T-helper 2 cell (primary cell): ENCODE measurements around the gene XIST.
"Not testable (repeated sequence)": the region's sequence is repeated elsewhere in the genome, so short reads cannot be mapped to it uniquely, and the experiment has no call there.

ENCODE experiments used
- DNase-seq, 5 experiments: peaks; one replicate each; pipeline versions ENCODE4 v3.0.0 to v3.0.0-alpha.2; 2012 to 2022

Gene XIST

GRCh38 chrX:73838123-73838522, 14.4 kb downstream of the XIST start:
- DNase-seq = no peak

GRCh38 chrX:73836956-73837477, 15.5 kb downstream of the XIST start:
- no peak for DNase-seq

- DNase-seq = no peak
These were observed 18.3 kb downstream of the XIST start for GRCh38 chrX:73834219-73834618.

GRCh38 chrX:73832319-73832718, 20.2 kb downstream of the XIST start:
- DNase-seq = no peak

GRCh38 chrX:73831500-73831899, 21.0 kb downstream of the XIST start:
- DNase-seq = no peak

GRCh38 chrX:73830489-73831414, 21.8 kb downstream of the XIST start:
- no peak for DNase-seq

- DNase-seq = no peak
These were observed 22.5 kb downstream of the XIST start for GRCh38 chrX:73829890-73830466.

GRCh38 chrX:73828080-73828720, 24.3 kb downstream of the XIST start:
- DNase-seq = no peak

- DNase-seq = no peak
These were observed 25.1 kb downstream of the XIST start for GRCh38 chrX:73827406-73827805.

- DNase-seq = no peak
These were observed 25.5 kb downstream of the XIST start for GRCh38 chrX:73826996-73827395.

GRCh38 chrX:73825569-73825968, 26.9 kb downstream of the XIST start:
- DNase-seq = no peak

- no peak for DNase-seq
These were observed 29.0 kb downstream of the XIST start for GRCh38 chrX:73823473-73824004.

- no peak for DNase-seq
These were observed 29.7 kb downstream of the XIST start for GRCh38 chrX:73822775-73823174.

GRCh38 chrX:73821921-73822559, 30.5 kb downstream of the XIST start:
- DNase-seq = no peak

- not testable (repeated sequence) for DNase-seq
These were observed 32.5 kb downstream of the XIST start for GRCh38 chrX:73819864-73820558.

GRCh38 chrX:73818200-73819116, 34.1 kb downstream of the XIST start:
- no peak for DNase-seq

GRCh38 chrX:73817393-73818199, 34.9 kb downstream of the XIST start:
- DNase-seq = no peak

GRCh38 chrX:73812256-73812655, 40.3 kb downstream of the XIST start:
- no peak for DNase-seq

GRCh38 chrX:73804109-73804508, 48.4 kb downstream of the XIST start:
- DNase-seq = not testable (repeated sequence)

GRCh38 chrX:73799888-73800287, 52.6 kb downstream of the XIST start:
- no peak for DNase-seq
